Stimulated activated CD8-positive, alpha-beta memory T cell treated with anti-CD3 and anti-CD28 coated beads, Interleukin-7, amount 100 ng/mL, for 24 hours (primary cell): ENCODE measurements around the gene TMEM170A.
A peak's percentile ranks its signal among the peaks of the same experiment; 100 is the strongest.
"Not testable (repeated sequence)": the region's sequence is repeated elsewhere in the genome, so short reads cannot be mapped to it uniquely, and the experiment has no call there.

Source experiments
- DNase-seq: peaks from one replicate; pipeline ENCODE4 v3.0.0-alpha.2; 2020; ENCODE audit warnings: low read depth

TMEM170A gene

GRCh38 chr16:75479421-75479990 lies 15.0 kb upstream of the TMEM170A start:
- no peak for DNase-seq

GRCh38 chr16:75478480-75479345 lies 14.2 kb upstream of the TMEM170A start:
- no peak for DNase-seq

- DNase-seq = no peak
Observed at GRCh38 chr16:75477680-75478473, 13.4 kb upstream of the TMEM170A start.

GRCh38 chr16:75476817-75477216 lies 12.3 kb upstream of the TMEM170A start:
- no peak for DNase-seq

- DNase-seq = no peak
Observed at GRCh38 chr16:75475420-75475847, 10.9 kb upstream of the TMEM170A start.

- DNase-seq = no peak
Observed at GRCh38 chr16:75472908-75473877, 8.7 kb upstream of the TMEM170A start.

- DNase-seq = no peak
Observed at GRCh38 chr16:75471723-75472633, 7.5 kb upstream of the TMEM170A start.

GRCh38 chr16:75466760-75467159 lies 2.3 kb upstream of the TMEM170A start:
- DNase-seq = no peak

GRCh38 chr16:75463389-75464121 lies 934 bp downstream of the TMEM170A start:
- peak; percentile 8 for DNase-seq

- DNase-seq = no peak
Observed at GRCh38 chr16:75462806-75463205, 1.7 kb downstream of the TMEM170A start.

- no peak for DNase-seq
Observed at GRCh38 chr16:75461575-75461974, 2.9 kb downstream of the TMEM170A start.

- DNase-seq = no peak
Observed at GRCh38 chr16:75460446-75460845, 4.0 kb downstream of the TMEM170A start.

GRCh38 chr16:75459691-75460090 lies 4.8 kb downstream of the TMEM170A start:
- DNase-seq = no peak

GRCh38 chr16:75458439-75458838 lies 6.0 kb downstream of the TMEM170A start:
- no peak for DNase-seq

GRCh38 chr16:75458029-75458428 lies 6.5 kb downstream of the TMEM170A start:
- DNase-seq = no peak

GRCh38 chr16:75457485-75458021 lies 6.9 kb downstream of the TMEM170A start:
- DNase-seq = no peak

GRCh38 chr16:75456971-75457370 lies 7.5 kb downstream of the TMEM170A start:
- DNase-seq = no peak

GRCh38 chr16:75456486-75456885 lies 8.0 kb downstream of the TMEM170A start:
- not testable (repeated sequence) for DNase-seq

GRCh38 chr16:75455677-75456076 lies 8.8 kb downstream of the TMEM170A start:
- DNase-seq = no peak
